ENCODE measurements around the gene DHX57.
"Not testable (repeated sequence)": the region's sequence is repeated elsewhere in the genome, so short reads cannot be mapped to it uniquely, and the experiment has no call there.

The DHX57 gene

GRCh38 chr2:38863061-38863695 lies 12.6 kb downstream of the DHX57 start:
- DNase-seq: no peak

DNA sequence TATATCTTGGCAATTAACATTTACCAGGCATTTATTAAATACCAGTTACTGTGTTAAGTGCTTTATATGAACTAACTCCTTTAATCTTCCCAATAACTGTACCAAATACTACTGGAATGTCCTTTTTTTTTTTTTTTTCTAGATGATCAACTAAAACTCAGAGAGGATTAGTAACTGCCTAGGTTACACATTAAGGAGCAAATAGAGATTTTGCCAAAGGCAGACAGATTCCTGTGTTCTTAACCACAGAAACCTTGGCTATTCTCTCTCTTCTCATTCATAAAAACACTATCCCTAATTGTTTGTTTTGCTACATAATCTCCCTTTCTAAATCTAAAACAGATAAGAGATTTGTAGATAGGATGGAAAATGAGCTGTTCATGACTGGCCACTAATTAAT lies 13.3 kb downstream of the DHX57 start:
- no peak for DNase-seq

- DNase-seq: no peak
Observed at GRCh38 chr2:38856165-38856564, 19.6 kb downstream of the DHX57 start.

DNA sequence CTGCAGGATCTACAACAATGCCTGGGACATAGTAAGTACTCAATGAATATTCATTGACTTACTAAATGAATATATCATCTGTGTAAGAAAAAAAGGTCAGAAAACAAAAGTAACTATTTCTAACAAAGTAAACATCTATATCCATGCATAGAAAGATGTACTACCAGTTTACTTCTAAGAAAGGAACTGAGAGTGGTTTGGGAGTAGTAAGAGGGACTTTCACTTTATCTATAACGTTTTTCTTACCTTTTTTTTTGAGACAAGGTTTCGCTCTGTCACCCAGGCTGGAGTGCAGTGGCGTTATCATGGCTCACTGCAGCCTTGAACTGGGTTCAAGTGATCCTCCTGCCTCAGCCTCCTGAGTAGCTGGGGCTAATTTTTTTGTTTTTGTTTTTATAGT lies 25.7 kb downstream of the DHX57 start:
- DNase-seq: no peak

DNA sequence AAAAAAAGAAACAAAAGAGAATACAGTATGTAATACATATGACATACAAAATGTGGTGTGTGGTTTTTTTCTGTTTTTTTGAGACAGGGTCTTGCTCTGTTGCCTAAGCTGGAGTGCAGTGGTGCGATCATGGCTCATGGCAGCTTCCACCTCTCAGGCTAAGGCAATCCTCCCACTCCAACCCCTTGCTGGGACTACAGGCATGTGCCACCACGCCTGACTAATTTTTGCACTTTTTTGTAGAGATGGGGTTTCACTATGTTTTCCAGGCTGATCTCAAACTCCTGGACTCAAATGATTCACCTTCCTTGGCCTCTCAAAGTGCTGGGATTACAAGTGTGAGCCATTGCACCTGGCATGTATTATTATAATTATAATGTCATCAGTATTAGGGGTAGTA lies 38.9 kb downstream of the DHX57 start:
- DNase-seq: no peak

- DNase-seq: no peak
Observed at GRCh38 chr2:38835990-38836389, 39.7 kb downstream of the DHX57 start.

- no peak for DNase-seq
Observed at GRCh38 chr2:38835015-38835601, 40.6 kb downstream of the DHX57 start.

- DNase-seq: no peak
Observed at GRCh38 chr2:38830526-38831159, 45.1 kb downstream of the DHX57 start.

DNA sequence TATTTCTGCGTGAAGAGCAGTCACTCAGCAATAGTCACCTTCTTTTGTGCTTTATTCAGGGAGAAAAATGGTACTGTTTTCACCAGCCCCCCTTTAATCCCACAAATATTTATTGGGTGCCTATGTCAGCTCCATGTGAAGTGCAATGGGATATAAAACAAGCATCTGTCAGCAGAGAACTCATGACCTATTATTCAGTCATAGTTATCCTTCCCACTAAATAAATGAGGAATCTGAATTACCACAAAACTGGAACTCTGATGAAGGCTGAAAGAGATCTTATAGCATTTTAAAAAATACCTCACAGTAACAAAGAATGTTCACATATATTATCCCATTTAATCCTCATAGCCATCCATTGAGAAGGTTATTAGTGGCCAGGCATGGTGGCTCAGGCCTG lies 45.8 kb downstream of the DHX57 start:
- DNase-seq: no peak

DNA sequence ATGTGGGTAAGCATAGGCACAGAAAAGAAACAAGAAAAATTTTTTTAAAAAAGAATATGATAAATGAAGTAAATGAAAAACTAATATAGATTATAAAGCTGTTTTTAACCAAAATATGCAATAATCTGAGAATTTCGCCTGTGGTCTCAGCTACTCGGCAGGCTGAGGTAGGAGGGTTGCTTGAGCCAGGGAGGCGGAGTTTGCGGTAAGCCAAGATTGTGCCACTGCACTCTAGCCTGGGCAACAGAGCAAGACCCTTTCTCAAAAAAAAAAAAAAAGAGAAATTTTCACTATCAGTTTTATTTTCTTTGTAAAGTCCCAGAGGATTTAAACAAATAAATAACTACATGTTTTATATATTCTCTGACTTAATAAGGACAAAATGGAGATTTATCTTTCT lies 47.3 kb downstream of the DHX57 start:
- DNase-seq: no peak

GRCh38 chr2:38827539-38828145 lies 48.1 kb downstream of the DHX57 start:
- not testable (repeated sequence) for DNase-seq

DNA sequence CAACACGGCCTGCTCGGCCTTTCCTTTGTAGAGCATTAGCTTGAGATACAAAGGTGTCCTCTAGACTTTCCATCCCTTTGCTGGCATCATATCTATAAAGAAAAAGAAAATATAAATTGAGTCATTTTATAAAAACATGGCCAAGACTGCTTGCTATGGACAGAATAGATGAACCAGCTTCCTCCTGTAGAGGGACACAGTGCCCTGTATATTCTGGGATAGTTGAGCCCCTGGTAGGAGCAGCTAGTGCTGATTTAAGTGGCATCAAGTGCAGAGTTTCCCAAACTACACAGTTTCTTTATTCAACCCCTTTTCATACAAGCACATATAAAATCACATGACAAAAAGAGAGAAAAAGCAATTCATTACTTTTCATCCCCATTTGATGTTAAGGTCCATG lies 49.8 kb downstream of the DHX57 start:
- no peak for DNase-seq

DNA sequence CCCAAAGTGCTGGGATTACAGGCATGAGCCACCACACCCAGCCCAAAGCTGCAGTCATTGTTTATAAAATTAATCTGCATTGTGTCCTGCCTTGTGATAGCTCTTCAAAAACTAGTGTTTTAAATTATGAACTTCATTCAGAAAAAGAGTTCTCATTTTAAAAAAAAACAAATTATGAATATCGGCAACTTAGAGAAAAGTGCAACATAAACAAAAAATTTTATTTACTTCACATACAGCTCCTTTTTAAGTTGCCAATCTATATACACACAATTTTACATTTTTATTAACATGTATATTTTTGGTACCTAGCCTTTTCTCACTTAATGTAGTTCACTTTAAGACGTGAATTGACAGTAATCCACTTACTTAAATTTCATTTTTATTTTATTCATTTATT lies 50.8 kb downstream of the DHX57 start:
- DNase-seq: no peak

DNA sequence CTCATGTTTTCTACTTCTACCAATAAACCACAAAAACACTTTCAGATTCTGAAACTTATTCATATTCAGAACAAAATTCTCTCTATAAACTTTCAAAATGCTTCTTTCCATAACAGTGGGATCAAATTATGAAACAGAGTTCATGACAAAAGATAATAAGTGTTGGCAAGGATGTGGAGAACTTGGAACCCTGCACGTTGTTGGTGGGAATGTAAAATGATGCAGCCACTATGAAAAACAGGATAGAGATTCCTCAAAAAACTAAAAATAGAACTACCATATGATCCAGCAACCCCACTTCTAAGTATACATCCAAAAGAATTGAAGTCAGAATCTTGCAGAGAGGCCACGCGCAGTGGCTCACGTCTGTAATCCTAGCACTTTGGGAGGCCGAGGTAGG lies 52.3 kb downstream of the DHX57 start:
- DNase-seq: no peak

DNA sequence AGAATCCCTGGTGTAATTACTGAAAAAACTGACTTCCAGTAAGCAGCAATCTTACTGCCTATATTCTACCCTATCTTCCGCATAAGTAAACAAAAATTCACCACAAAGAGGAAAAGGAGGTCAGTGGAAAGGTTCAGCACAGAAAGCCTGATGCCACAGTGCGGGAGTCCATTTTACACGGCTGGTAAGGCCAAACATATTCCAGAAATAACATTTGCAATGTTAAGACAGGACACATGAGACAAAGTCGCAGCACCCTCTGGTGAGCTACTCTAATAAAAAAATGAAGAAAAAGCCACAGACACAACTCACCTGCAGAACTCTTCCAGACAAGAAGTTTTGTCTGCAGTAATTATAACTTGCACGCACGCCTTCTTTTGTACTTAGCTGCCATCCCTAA lies 57.2 kb downstream of the DHX57 start:
- DNase-seq: no peak

GRCh38 chr2:38815936-38816335 lies 59.8 kb downstream of the DHX57 start:
- DNase-seq: no peak

DNA sequence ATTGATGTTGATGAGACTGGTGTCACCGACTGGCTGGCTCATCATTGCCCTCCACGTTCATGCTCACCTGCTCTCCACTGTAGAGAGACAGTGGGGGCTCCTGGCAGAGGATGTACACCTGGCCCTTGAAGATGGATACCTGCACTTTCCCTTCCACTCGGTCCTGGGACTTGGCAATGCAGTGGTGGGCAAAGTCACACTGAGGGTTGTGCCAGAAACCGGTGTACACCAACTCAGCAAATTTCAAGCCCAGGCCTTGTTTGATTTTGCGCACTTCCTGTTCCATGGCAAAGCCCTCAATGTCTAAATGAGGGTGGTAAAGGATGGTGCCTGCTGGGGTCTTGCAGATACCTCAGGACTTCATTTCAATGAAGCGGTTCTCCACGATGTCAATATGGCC lies 65.2 kb downstream of the DHX57 start:
- DNase-seq: no peak

- no peak for DNase-seq
Observed at GRCh38 chr2:38808677-38809076, 67.1 kb downstream of the DHX57 start.

DNA sequence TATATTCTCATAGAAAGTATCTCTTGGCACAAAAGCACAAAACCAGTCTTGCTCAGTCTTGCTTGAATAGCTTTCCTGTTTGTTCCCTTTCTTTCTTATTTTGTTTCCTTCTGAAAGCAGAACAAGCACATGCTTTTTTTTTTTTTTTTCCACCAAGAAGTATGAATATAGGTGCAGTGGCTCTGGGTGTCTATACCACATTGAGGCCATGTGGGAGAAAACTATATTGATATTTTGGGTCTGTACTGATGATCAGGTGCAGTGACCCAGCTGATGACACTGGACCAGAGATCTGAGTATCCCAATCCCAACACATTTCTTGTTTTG lies 69.0 kb downstream of the DHX57 start:
- no peak for DNase-seq

DNA sequence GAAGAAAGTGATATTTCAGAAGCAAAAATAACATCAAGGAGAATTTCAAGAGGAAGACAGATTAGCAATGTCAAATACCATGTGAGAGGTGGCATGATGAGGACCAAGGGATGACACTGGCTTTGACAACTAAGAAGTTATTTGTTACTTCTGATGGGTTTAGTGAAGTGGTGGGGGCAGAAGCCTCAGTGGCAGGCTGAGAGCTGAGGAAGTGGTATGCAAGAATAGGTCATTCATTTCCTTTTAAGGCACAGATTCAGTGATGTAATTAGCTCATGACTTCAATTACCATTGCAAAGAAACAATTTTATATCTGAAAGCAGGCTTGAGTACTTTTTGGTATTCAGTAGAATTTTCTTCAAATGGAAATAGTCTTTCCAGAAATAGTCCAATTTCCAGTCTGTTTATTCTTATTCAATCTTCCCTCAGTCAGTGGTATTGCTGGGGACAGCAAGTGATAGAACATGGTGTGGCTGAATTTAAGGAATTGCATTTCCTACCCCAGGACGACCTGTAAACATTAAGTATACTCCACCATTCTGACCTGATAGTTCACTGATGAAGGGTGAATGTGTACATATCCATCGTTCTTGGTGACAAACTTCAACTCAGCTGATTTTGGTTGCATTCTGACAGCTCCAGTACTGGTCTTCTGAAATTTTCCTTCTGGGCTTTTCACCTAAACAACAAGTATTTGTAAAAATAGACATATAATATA lies 69.6 kb downstream of the DHX57 start:
- DNase-seq: no peak

DNA sequence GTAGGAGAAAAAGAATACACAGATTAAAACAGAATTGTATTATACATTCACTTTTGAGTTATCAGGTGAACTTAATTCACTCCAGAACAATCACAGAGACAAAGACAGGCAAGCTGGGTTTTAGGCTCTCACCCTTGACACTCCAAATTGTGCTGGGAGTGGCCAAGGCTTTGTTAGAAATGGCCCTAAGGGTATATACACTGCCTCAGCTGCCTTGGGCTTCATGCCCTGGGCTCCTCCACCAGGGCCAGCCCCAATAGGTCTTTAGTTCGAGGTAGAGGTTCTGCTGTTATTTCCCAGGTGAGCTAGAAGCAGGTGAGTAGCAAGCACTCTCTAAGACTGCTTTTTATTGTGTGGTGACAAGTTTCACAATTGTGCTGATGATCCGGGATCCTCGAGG lies 77.8 kb downstream of the DHX57 start:
- DNase-seq: no peak

DNA sequence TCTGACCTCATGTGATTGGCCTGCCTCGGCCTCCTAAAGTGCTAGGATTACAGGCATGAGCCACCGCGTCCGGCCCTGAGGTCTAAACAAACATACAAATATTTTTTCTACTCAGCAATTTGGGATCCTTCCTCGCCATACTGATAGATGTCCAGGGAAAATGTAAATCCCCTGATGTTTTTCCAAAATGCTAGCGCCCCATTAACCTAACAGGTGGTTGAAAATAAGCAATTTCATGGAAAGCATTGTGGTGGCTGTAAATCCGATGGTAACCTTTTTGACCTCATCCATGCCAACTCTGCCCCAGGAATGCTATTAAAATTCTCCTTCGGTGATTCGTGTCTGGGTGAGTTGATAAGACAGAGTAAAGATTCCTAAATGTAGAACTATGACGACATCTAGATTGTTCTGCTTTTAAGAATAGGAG lies 78.5 kb downstream of the DHX57 start:
- DNase-seq: no peak

DNA sequence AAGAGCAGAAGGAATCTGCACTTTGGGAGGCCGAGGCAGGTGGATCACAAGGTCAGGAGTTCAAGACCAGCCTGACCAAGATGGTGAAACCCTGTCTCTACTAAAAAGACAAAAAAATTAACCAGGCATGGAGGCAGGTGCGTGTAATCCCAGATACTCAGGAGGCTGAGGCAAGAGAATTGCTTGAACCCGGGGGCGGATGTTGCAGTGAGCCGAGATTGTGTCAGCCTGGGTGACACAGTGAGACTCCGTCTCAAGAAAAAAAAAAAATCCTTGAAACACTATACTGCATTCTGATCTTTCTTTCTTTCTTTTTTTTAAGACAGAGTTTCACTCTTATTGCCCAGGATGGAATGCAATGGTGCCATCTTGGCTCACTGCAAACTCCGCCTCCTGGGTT lies 80.7 kb downstream of the DHX57 start:
- not testable (repeated sequence) for DNase-seq

Measured in CD4-positive, alpha-beta T cell treated with Interleukin-6 for 4 hours (primary cell).